Hematopoietic multipotent progenitor cell treated with erythropoietin and hydrocortisone succinate and interleukin-3 and kit ligand, for 17 days (in vitro differentiated cells): ENCODE results near the gene IL1RAPL1.
"Not testable (repeated sequence)": the region's sequence is repeated elsewhere in the genome, so short reads cannot be mapped to it uniquely, and the experiment has no call there.

ENCODE experiments used
- DNase-seq: peaks from one replicate; pipeline ENCODE4 v3.0.0-alpha.2; 2015; ENCODE audit warnings: low spot score

The IL1RAPL1 gene

DNA sequence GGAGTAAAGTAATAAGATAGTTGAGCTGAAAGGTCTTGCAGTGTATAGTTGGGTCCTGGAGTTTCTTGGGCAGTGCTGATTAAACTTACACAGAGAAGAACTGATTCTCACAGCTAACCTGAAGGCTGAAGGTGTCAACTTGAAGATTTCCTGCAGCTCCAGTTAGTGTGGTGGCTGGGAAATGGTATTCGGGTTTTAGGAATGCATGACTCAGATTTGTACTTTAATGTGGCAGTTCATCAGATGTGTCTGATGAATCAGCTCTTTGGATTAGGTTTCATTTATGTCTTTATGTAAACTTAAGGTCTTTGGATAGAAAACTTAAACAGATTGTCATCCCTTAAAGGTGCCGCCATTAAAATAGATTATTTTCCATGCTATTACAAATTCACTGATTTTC, 200.0 kb downstream of the IL1RAPL1 start:
- no peak for DNase-seq

- not testable (repeated sequence) for DNase-seq
These were observed 213.4 kb downstream of the IL1RAPL1 start for GRCh38 chrX:28800671-28801070.

DNA sequence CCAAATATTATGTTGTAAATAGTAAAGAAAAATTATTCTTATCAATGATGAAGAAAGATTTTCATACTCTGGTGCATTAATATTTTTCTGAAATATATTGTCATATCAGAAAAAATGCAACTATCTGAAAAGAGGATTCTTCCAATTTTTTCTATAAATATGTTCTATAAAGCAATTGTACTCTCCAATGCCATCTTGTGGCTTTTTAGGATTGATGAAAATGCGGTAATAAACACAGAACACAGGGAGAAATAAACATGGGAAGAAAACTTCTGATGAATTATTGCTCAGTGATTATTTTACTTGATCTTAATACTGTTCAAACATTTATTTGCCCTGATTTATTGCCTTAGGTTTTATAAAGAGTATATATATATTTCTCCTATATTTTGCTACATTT, 215.4 kb downstream of the IL1RAPL1 start:
- no peak for DNase-seq

GRCh38 chrX:28835991-28836390, 248.7 kb downstream of the IL1RAPL1 start:
- no peak for DNase-seq

GRCh38 chrX:28843817-28844216, 256.6 kb downstream of the IL1RAPL1 start:
- no peak for DNase-seq

DNA sequence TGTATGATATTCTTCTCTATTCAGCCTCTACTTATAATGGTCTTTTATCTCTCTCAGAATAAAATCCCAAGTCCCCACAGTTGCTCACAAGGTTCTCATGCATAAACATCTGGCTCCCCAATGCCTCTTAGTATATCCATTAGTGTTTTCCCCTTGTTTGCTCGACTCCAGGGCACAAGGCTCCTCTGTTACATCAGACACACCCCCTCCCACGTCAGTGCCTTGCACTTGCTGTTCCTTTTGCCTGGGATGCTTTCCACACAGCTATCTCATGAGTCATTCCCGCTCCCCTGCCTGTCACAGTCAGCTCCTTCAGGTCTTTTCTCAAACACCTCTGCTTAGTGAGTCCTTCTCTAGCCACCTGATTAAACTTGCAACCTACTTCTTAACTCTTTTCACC, 260.2 kb downstream of the IL1RAPL1 start:
- no peak for DNase-seq

DNA sequence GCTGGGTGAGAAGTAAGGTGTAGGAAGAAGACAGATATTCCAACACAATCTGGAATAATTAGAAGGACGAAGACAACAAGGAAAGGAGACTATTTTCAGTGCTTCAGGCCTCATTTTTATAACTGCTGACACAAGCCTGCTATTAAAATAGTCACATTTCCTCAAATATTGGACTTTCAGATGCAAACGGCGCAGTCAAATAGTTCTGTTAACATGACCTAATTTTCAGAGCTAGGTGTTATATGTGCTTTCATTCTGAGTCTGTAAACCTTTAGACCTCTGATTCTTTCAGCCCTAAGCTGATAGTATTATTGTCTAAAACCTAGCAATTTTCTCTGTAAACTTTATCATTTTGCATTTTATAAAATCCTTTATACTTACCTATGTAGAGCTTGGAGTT, 261.5 kb downstream of the IL1RAPL1 start:
- no peak for DNase-seq

DNA sequence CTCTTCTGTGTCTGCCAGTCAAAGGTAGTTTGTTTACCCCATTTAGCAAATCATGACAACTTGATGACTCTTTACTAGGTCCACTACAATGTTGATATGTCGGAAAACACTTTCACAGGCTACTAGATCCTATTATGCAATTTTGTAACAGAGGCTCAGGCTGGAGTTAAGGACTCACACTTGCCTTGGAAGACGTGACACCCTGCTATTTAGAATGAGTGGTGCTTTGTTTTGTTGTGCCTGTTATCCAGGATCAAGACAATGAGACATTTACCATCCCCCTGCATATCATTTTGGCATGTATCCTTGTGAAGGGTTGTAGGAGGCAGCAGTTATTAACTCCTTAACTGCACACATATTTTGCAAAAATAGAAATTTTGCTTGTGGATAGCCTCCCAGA, 263.7 kb downstream of the IL1RAPL1 start:
- DNase-seq, result no peak

- no peak for DNase-seq
These were observed 264.6 kb downstream of the IL1RAPL1 start for GRCh38 chrX:28851871-28852270.

- DNase-seq, result no peak
These were observed 267.4 kb downstream of the IL1RAPL1 start for GRCh38 chrX:28854637-28855036.

DNA sequence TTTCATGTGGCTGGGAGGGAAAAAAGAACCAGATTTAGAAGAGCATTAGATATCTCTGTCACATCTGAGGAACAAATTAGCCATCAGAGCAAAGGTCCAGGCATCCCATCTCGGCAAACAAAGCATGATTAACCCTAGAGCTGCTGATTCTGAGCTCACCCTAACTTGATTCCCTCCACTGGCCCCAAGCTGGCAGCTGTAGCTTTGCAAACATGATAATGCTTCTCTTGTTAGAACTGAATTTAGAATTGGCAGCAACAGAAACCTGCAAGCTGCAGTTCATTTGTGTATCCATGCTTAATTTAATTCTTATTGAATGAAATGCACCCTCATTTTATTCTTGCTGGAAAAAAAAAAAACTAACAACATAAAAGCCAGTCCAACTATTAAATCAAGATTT, 289.2 kb downstream of the IL1RAPL1 start:
- no peak for DNase-seq

- DNase-seq, result no peak
These were observed 289.7 kb downstream of the IL1RAPL1 start for GRCh38 chrX:28876901-28877300.

DNA sequence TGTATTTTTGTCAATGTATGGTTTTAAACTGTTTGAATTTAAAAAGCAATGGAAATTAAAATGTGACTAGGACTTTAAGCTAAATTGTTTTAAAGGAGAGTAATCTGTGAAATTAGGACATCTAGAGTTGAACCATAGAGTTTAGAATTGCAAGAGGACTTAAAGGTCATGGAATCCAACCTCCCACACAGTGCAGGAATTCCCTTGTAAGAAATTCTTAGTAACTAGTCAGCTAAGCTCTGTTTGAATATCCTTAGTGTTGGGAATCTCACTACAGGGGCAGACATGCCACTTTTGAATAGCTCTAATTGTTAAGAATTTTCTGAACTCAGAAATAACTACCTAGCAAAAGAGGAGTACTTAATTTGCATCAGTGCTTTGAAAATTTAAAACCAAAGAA, 292.9 kb downstream of the IL1RAPL1 start:
- no peak for DNase-seq

DNA sequence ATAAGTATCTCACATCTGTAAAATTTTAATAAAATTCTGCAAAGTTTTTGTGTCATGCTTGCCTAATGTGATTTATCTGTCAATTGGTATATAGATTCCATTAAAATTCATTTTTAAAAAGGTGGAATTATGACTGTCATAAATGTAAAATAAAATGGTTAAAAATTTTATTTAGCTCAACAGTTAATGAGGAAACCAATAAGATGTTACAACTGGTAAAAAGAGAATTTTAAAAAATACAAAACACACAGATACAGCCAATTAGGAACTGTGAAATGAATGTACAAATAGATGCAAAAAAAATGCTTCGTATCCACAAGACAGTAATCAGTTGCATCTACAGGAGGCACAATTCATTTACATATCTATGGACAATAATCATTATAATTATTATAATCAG, 297.6 kb downstream of the IL1RAPL1 start:
- no peak for DNase-seq

- no peak for DNase-seq
These were observed 301.2 kb downstream of the IL1RAPL1 start for GRCh38 chrX:28888416-28888815.

GRCh38 chrX:28889591-28890090, 302.4 kb downstream of the IL1RAPL1 start:
- DNase-seq, result no peak

- no peak for DNase-seq
These were observed 314.4 kb downstream of the IL1RAPL1 start for GRCh38 chrX:28901637-28902036.

- no peak for DNase-seq
These were observed 323.2 kb downstream of the IL1RAPL1 start for GRCh38 chrX:28910487-28910886.

GRCh38 chrX:28920153-28920943, 333.1 kb downstream of the IL1RAPL1 start:
- DNase-seq, result no peak

GRCh38 chrX:28922106-28922505, 334.9 kb downstream of the IL1RAPL1 start:
- no peak for DNase-seq

- DNase-seq, result no peak
These were observed 359.6 kb downstream of the IL1RAPL1 start for GRCh38 chrX:28946846-28947245.

GRCh38 chrX:28960063-28960462, 372.8 kb downstream of the IL1RAPL1 start:
- no peak for DNase-seq

GRCh38 chrX:28966331-28966730, 379.1 kb downstream of the IL1RAPL1 start:
- DNase-seq, result no peak

DNA sequence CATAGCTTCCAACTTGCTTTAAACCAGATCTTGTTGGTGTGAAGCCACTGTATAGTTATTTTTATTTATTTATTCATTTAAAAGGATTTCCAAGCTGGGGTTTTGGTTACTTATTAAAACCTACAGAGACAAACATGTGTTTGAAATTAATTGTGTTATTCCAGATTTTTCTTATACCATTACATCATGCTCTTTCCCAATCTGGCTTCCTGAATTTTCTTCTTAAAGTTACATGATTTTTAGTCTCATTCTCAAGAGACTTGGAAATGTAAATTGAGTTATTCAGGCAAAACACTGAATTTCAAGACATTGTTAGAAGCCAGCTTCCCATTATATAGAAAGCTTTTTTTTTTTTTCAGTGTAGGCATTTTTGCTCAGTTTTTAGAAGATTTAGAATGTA, 381.9 kb downstream of the IL1RAPL1 start:
- no peak for DNase-seq
